C4-2B (cell line): ENCODE results near the gene ATG4D.
A peak's percentile ranks its signal among the peaks of the same experiment; 100 is the strongest.

Source experiments
- H3K27ac ChIP-seq: fragments of 450-650 bp; 2 replicates; pipeline ENCODE4 v1.5.1; 2017
- CTCF ChIP-seq: fragments of 450-650 bp; conservative IDR thresholded peaks from 2 replicates; pipeline ENCODE4 v1.5.1; 2017; ENCODE audit warnings: mild to moderate bottlenecking
- ZFX ChIP-seq: fragments of 450-650 bp; IDR thresholded peaks from 2 replicates; pipeline ENCODE4 v1.6.1; 2017

The ATG4D gene

DNA sequence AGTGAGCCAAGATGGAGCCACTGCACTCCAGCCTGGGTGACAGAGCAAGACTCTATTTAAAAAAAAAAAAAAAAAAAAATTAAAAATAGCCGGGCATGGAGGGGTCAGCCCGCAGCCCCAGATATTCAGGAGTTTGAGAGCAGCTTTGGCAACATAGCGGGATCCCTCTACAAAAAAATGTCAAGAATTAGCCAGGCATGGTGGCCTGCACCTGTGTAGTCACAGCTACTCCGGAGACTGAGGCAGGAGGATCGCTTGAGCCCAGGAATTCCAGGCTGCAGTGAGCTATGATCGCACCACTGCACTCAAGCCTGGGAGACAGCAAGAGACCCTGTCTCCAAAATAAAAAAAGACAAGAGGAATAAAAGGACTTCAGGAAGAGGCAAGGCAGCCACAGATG is 42.7 kb downstream of the ATG4D start:
- no peak for TF ChIP-seq ZFX
- TF ChIP-seq CTCF: no peak
- H3K27ac ChIP-seq: peak overlapping the region; percentile 84

- peak within 1 kb of the TSS; percentile 84 for H3K27ac ChIP-seq
- TF ChIP-seq CTCF (no peak), ZFX (no peak; the same call in 1 of the 2 replicates)
Observed at GRCh38 chr19:10587022-10587838, 43.5 kb downstream of the ATG4D start, which contains the start of gene AP1M2. AP1M2 (minus strand) TSS chr19:10587312; CDS start chr19:10587231, 81 bp downstream.

GRCh38 chr19:10587839-10588150 is 44.1 kb downstream of the ATG4D start:
- H3K27ac ChIP-seq: no peak overlapping the region
- no peak for TF ChIP-seq CTCF
- TF ChIP-seq ZFX: no peak

DNA sequence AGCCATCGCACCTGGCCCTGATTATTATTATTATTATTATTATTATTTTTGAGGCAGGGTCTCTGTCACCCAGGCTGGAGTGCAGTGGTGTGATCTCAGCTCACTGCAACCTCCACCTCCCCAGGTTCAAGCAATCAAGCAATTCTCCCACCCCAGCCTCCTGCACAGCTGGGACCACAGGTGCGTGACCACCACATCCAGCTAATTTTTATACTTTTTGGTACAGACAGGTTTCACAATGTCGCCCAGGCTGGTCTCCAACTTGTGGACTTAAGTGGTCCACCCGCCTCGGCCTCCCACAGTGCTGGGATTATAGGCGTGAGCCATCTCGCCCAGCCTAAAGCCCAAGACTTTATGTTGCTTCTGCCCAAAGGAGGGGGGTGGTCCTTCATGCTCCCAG is 49.4 kb downstream of the ATG4D start:
- H3K27ac ChIP-seq: no peak overlapping the region
- no peak for TF ChIP-seq CTCF
- no peak for TF ChIP-seq ZFX

DNA sequence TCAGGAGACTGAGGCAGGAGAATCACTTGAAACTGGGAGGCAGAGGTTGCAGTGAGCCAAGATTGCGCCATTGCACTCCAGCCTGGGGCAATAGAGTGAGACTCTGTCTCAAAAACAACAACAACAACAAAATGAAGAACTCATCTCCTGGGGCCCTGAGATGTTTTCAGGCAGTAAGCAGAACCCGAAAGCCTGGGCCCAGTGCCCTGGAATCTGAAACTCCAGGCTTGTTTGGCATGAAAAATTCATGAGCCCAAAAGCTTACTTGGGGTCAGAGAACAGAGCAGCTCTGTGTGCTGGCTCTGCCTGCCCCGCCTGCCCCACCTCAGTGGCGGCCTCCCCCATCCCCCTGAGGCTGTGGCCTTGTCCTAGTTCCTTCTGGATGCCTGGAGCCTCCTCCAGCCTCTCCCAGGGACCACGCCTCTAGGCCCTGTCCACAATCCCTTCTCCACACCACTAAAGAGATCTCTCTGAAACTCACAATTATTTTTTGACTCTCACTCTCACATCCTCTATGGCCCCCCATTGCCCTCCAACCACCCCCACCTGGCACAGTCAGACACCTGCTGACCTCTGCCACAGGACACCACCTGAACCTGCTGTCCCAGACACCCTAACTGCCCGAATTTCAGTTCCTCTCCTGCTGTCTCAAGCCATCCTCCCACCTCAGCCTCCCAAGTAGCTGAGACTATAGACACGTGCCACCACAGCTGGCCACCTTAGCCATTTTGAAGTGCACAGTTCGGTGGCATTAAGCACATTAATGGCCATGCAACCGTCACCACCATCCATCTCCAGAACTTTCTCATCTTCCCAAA is 50.3 kb downstream of the ATG4D start:
- no peak overlapping the region for H3K27ac ChIP-seq
- TF ChIP-seq ZFX (no peak), CTCF (no peak)

GRCh38 chr19:10600149-10600548 is 56.4 kb downstream of the ATG4D start:
- H3K27ac ChIP-seq: no peak overlapping the region
- TF ChIP-seq CTCF: no peak
- no peak for TF ChIP-seq ZFX

DNA sequence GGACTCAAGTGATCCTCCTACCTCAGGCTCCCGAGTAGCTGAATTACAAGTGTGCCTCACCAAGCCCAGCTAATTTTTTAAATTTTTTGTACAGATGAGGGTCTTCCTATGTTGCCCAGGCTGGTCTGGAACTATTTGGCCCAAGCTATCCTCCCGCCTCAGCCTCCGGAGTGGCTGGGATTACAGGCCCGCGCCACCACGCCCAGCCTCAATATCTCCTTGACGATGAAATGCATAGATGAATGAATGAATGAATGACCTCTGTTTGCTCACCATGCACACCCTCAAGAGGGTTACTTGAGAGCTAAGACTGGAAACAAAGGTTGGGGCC is 58.3 kb downstream of the ATG4D start:
- no peak overlapping the region for H3K27ac ChIP-seq
- TF ChIP-seq ZFX (no peak), CTCF (no peak)
